Measurements from ENCODE around the gene JMJD8. TPM values are rescaled to one million over a fixed set of nuclear protein-coding genes. Genes with fewer than 3 reads are reported as not detected.

Gene JMJD8
- total and polyA plus RNA-seq, 9 of the 15 experiments (the other 6 are each of a cell fraction or from before 2014, with no cell fraction given), result 1.2 to 50.6 (median 29.3) TPM

DNA sequence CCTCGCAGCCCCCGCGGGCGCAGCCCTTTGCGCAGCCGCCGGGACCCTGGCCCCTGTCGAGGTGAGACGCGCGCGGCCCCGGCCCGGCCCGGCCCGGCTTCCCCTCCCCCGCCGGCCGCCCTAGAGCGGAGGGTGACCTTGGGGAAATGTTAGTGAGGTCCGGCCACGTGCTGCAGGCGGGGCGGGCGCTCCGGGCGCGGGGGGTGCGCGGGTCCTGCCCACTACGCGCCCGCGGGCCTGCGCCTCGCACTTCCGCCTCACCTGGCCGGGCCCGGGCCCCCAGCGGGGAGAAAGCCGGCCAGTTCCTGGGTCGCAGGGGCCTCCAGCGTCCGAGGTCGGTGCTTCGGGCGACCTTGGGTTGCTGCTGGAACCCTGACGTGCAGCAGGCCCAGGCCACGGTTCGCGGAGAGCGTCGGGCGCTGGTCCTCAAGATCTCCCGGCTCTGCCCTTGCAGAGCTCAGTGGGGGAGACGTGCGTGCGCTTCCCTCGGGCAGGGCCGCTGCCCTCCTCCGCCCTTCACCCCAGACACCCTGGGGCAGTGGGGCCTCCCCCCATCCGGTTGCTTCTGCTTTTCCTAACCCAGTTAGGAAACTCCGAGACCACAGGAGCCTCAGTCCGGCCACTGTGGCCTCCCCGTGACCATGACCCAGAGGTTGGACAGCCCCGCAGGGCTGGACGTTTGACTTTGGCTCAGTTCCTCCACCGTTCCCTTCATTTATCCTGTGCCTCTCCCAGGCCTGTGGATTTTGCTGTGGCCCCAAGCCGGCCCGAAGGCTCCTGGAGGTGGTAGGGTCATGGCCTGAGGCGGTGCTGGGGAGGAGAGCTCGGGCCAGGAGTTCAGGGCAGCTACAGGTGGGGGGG lies 41.7 kb downstream of the JMJD8 start (continued):
- TF ChIP-seq, protein P1, sequence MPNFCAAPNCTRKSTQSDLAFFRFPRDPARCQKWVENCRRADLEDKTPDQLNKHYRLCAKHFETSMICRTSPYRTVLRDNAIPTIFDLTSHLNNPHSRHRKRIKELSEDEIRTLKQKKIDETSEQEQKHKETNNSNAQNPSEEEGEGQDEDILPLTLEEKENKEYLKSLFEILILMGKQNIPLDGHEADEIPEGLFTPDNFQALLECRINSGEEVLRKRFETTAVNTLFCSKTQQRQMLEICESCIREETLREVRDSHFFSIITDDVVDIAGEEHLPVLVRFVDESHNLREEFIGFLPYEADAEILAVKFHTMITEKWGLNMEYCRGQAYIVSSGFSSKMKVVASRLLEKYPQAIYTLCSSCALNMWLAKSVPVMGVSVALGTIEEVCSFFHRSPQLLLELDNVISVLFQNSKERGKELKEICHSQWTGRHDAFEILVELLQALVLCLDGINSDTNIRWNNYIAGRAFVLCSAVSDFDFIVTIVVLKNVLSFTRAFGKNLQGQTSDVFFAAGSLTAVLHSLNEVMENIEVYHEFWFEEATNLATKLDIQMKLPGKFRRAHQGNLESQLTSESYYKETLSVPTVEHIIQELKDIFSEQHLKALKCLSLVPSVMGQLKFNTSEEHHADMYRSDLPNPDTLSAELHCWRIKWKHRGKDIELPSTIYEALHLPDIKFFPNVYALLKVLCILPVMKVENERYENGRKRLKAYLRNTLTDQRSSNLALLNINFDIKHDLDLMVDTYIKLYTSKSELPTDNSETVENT (CRISPR knock-in tag; IDR thresholded peaks at IDR 0.05), result no peak
- TF ChIP-seq, protein P2, sequence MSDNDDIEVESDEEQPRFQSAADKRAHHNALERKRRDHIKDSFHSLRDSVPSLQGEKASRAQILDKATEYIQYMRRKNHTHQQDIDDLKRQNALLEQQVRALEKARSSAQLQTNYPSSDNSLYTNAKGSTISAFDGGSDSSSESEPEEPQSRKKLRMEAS (CRISPR knock-in tag; IDR thresholded peaks at IDR 0.05), result peak; percentile 33; the same call in 1 of the 2 replicates
- TF ChIP-seq, protein P3, sequence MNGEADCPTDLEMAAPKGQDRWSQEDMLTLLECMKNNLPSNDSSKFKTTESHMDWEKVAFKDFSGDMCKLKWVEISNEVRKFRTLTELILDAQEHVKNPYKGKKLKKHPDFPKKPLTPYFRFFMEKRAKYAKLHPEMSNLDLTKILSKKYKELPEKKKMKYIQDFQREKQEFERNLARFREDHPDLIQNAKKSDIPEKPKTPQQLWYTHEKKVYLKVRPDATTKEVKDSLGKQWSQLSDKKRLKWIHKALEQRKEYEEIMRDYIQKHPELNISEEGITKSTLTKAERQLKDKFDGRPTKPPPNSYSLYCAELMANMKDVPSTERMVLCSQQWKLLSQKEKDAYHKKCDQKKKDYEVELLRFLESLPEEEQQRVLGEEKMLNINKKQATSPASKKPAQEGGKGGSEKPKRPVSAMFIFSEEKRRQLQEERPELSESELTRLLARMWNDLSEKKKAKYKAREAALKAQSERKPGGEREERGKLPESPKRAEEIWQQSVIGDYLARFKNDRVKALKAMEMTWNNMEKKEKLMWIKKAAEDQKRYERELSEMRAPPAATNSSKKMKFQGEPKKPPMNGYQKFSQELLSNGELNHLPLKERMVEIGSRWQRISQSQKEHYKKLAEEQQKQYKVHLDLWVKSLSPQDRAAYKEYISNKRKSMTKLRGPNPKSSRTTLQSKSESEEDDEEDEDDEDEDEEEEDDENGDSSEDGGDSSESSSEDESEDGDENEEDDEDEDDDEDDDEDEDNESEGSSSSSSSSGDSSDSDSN (IDR thresholded peaks at IDR 0.05; ENCODE audit: borderline replicate concordance in 1 of 2, low read depth in 2 of 2, low read length in 2 of 2), result peak in 1 of 2 experiments; percentile 38; a peak in 1 of 4 replicates
- TF ChIP-seq ZNF224 (CRISPR knock-in tag; IDR thresholded peaks at IDR 0.05) (no peak), ZNF644 (tag; IDR thresholded peaks at IDR 0.05; ENCODE audit: low read depth) (no peak), CCNT2 (IDR thresholded peaks at IDR 0.05; ENCODE audit: borderline replicate concordance, extremely low read depth, insufficient read length, low read depth, low read length) (peak; percentile 46), PHTF2 (CRISPR knock-in tag; IDR thresholded peaks at IDR 0.05) (no peak), HDAC1 (IDR thresholded peaks at IDR 0.05) (0 out of 4 replicates have a peak, but pooled peaks of 1 of the 2 experiments have one; percentile 22), YBX1 (IDR thresholded peaks at IDR 0.05) (no peak), MED1 (CRISPR knock-in tag; IDR thresholded peaks at IDR 0.05; ENCODE audit: borderline replicate concordance) (no peak), HMG20B (CRISPR knock-in tag; IDR thresholded peaks at IDR 0.05) (no peak), ZNF347 (CRISPR knock-in tag; IDR thresholded peaks at IDR 0.05; ENCODE audit: low read depth) (no peak), RFX1 (IDR thresholded peaks at IDR 0.05) (no peak), NCOA1 (IDR thresholded peaks at IDR 0.05; ENCODE audit: low read depth) (no peak), FOSL1 (tag; conservative IDR thresholded peaks at IDR 0.05) (no peak), FOS (IDR thresholded peaks at IDR 0.05; ENCODE audit: extremely low read depth, insufficient read length) (no peak), RNF2 (IDR thresholded peaks at IDR 0.05) (no peak), CXXC5 (CRISPR knock-in tag; IDR thresholded peaks at IDR 0.05) (peak; percentile 20), ZNF76 (CRISPR knock-in tag; IDR thresholded peaks at IDR 0.05; ENCODE audit: borderline replicate concordance) (no peak)
- TF ChIP-seq, protein P4, sequence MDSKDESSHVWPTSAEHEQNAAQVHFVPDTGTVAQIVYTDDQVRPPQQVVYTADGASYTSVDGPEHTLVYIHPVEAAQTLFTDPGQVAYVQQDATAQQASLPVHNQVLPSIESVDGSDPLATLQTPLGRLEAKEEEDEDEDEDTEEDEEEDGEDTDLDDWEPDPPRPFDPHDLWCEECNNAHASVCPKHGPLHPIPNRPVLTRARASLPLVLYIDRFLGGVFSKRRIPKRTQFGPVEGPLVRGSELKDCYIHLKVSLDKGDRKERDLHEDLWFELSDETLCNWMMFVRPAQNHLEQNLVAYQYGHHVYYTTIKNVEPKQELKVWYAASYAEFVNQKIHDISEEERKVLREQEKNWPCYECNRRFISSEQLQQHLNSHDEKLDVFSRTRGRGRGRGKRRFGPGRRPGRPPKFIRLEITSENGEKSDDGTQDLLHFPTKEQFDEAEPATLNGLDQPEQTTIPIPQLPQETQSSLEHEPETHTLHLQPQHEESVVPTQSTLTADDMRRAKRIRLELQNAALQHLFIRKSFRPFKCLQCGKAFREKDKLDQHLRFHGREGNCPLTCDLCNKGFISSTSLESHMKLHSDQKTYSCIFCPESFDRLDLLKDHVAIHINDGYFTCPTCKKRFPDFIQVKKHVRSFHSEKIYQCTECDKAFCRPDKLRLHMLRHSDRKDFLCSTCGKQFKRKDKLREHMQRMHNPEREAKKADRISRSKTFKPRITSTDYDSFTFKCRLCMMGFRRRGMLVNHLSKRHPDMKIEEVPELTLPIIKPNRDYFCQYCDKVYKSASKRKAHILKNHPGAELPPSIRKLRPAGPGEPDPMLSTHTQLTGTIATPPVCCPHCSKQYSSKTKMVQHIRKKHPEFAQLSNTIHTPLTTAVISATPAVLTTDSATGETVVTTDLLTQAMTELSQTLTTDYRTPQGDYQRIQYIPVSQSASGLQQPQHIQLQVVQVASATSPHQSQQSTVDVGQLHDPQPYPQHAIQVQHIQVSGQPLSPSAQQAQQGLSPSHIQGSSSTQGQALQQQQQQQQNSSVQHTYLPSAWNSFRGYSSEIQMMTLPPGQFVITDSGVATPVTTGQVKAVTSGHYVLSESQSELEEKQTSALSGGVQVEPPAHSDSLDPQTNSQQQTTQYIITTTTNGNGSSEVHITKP (IDR thresholded peaks at IDR 0.05; ENCODE audit: partially characterized antibody), result no peak

Data from K562 (cell line).